Non-pigmented ciliary epithelial cell (primary cell): Measurements from ENCODE around the gene MXD4.

Experiments
- DNase-seq: peaks from one replicate; pipeline ENCODE4 v3.0.0-alpha.2; 2010; ENCODE audit warnings: low read depth

The MXD4 gene

DNA sequence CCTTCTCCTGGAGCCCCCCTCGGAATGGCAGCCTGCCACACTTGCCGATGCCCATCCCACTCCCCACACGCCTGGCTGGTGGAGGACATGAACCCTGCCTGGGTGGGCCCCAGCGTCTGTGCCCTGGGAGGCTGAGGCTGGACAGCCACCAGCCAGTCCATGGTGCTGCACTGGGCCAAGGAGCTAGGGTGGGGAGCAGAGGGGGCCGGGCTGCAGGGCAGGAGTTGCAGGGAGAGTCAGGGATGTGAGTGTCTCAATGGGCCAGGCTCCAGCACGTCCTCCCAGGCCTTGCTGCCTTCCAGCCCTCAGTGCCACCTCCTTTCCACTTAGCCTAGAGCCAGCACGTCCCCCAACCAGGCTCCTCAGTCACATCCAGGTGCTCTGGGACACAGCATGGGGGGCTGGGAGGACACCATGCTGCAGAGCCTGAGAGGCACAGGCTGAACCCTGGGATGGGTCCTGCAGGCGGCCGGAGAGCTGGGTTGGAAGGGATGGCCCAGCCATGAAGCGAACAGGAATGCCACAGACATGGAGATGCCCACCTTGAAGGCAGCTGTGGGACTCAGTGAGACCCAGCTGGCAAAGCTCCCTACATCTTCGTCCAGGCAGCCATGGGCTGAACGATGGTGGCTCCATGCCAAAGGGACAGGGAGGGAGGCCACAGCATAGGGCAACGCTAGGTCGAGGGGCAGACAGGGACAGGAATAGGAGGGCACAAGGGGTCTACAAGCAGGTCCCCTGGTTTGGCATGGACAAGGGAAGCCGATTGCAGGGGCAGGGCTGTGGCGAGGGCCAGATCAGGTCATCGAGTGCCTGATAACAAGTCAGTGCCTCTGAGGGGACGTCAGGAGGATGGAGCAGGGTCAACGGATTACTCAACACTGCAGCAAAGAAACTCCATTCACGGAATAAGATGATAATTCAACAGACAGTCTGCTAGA, 30.1 kb upstream of the MXD4 start:
- DNase-seq: no peak

DNA sequence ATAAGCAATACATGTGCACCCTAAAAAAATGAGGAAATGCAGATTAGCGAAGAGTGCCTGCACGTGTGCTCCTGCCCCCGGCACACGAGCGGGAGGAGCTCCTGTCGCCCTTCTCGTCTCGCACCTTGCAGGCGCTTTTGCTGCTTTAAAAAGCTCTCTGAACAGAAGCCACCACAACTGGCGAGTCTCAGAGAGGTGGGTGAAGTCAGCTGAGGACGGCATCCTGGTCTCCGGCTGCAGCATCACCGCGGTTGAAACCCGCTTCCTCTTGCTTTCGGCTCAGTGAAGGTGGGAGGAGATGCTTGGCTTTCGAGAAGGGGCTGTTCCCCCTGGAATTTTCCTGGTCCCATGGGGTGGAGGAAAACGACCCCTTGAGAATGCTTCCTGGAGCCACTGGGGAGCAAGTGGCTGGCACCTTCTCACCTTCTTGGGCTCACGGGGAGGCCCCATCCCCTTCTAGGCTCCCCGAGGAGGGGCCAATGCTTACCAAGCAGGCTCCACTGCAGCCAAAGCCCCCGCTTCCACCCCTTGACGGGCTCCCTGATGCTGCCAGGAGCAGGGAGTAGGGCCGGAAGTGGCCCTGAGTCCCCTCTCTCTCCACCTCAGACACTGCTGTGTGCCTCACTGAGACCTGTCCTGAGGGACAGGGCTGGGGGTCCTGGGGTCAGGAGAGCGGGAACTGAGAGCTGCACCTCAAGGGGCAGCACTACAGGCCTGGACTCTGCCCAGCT, 29.2 kb upstream of the MXD4 start:
- no peak for DNase-seq

- DNase-seq: no peak
Observed at GRCh38 chr4:2290488-2290887, 28.6 kb upstream of the MXD4 start.

GRCh38 chr4:2289955-2290333, 28.0 kb upstream of the MXD4 start:
- no peak for DNase-seq

DNA sequence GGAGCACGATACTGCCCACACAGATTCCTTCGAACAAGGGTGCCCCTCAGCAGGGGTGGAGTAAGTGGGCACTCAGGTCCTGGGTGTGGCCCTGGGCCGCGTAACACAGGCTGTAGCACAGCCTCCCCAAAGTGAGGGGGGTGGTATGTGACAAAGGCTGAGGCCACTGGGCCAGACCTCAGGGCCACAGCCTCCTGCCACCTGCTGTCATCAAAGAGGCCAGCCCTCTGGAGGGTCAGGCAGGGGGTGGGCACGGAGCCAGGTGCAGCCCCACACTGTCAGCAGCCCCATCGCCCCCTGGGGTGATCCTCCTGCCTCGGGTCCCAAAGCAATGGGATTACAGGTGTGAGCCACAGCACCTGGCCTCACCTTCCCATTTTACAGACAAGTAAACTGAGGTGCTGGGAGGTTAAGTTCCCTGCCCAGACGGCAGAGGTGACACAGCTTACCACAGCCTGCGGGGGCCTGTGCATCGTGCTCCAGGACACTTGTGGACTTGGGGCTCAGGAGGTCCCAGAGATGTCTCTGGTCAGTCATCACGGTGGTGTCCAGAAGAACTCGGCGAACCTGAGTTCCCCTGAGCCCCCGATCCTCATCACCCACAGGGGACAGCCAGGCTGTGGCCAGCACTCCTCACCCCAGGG, 27.5 kb upstream of the MXD4 start:
- no peak for DNase-seq

GRCh38 chr4:2288051-2288541, 26.2 kb upstream of the MXD4 start:
- no peak for DNase-seq

DNA sequence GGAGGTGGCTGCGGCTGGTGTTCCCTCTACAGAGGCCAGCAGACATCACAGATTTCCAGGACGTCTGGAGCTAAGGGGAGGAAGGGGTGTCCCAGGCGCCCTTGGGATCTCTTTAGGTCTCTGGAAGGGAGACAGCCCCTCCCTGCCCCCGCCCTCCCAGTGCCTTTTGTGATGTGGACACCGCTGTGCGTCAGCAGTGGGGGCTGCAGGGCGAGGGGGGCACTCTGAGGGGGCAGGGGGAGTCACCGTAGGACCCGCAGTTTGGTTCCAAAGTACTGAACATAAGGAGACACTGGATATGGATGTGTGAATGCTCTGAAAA, 25.6 kb upstream of the MXD4 start:
- DNase-seq: no peak

DNA sequence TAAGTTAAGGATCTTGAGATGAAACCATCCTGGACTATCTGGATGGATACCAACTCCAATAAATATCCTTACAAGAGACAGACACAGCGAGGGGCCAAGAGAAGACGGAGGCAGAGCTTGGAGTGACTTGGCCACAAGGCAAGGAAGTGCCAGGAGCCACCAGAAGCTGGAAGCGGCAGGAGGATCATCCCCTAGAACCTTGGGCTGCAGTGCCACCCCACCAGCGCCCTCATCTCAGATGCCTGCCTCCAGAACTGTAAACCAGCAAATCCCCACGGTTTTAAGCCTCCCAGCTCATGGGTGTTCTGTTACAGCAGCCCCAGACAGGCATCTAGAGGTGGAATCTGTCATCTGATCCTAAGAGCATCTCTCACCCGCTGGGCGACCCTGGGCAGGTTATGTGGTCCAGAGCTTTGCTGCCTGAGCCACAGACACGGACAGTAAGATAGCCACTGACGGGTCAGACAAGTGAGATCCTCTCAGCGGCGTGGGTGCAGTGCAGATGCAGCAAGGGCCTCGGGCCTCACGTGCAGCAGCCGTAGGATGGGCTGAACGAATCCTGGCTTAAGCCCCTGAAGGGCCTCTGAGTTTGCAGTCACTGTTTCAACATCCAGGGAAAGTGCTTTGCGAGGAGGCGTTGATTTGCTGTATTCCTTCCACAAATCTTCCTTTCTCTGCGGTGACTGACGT, 25.1 kb upstream of the MXD4 start:
- DNase-seq: no peak

- DNase-seq: no peak
Observed at GRCh38 chr4:2285613-2286381, 23.9 kb upstream of the MXD4 start.

DNA sequence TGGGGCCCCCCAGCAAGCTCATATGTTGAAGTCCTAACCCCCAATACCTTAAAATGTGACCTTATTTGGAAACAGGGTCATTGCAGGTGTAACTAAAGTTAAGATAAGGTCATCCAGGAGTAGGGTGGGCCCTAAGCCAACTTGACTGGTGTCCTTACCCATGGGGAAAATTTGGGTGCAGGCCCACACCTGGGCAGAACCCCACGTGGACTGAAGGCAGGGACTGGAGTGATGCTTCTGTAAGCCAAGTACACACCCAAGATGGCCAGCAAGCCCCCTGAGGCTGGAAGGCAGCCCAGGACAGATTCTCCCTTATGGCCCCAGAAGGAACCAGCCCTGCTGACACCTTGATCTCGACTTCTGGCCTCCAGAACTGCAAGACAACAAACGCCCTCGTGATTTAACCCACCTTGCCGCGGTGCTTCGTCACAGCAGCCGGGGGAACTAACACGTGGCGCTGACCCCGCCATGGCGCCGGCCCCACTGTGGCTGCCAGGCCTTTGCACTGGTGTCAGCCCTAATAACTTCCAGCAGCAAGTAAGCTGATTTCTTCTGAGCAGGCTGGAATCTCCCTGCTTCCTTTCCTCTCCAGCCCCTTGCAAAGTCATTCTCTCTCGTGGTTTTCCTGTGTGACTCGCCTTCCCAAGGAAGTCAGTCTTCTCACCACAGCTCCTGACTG, 23.2 kb upstream of the MXD4 start:
- DNase-seq: no peak

DNA sequence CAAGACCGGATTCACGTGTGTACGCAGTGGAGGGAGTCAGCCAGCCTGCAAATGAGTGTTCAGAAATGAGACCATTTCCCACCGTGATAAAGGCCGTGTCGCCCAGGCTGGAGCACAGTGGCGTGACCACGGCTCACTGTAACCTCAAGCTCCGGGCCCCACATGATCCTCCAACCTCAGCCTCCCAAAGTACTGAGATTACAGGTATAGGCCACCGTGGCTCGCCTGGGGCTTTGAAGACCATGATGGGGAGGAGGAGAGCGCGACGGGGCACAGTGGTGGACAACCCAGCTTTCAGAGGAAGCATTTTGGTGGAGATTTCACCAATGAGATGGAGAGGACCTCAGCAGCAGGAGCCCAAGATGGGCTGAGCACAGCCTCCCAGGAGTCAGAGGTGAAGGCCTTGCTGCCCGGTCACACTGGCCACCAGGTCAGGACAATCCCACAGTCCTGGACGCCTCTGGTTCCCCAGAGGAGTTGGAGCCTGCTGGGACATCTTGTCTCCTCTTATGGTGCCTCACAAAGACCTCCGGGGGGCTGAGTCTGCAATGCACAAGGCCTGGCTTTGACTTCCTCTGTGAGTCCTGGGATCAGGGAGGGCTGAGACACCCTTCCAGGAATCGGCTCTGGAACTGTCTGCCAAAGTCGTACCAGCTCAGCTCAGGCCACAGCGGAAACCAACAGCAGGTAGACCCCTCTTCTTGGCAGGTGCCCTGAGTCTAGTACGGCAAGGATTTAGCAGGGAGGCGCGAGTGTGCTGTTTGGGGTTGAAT, 22.4 kb upstream of the MXD4 start:
- no peak for DNase-seq

GRCh38 chr4:2283199-2283711, 21.3 kb upstream of the MXD4 start:
- no peak for DNase-seq

GRCh38 chr4:2281575-2282343, 19.9 kb upstream of the MXD4 start:
- no peak for DNase-seq

DNA sequence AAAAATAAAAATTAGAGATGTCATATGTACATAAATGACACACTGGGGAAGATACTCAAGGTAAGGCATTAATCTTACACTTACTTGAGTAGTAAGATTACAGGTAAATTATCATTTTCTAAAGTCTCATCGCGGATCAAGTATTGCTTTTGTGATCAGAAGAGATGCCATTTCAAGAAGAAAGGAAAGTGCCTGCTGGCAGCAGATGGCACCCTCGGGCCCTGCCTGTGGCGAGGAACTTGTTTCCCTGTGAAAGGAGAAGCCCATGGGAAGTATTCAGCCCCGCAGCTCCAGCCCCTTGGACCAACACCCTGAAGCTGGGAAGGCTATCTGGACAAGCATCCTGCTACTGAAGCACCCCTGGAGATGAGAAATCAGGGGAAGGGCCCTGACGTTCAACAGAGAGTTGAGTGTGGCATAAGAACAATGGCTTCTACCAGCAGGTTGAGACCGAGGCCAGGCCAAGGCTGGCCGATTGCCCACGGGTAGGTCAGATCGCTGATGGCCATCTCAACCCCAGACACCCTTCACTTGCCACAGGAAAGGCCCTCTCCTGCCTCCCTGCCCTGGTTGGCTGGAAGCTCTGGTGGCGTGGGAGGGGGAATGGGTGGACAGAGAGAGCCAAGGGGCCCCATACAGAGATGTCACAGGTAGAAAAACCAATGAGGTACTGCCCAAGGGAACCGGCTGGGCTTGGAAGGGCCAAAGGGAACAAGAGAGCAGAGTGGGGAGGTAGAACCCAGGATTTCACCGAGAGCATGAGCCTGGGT, 18.8 kb upstream of the MXD4 start:
- DNase-seq: no peak

GRCh38 chr4:2277956-2278355, 16.0 kb upstream of the MXD4 start:
- DNase-seq: no peak

- no peak for DNase-seq
Observed at GRCh38 chr4:2276581-2277325, 14.8 kb upstream of the MXD4 start.

GRCh38 chr4:2275546-2276251, 13.8 kb upstream of the MXD4 start:
- DNase-seq: no peak
